HG03521 (cell line): Measurements from ENCODE around the gene PDE4D.

Experiments used
- ATAC-seq: cut with Tn5 transposase; IDR thresholded peaks from one replicate; pipeline ENCODE4 v1.9.1; 2021; ENCODE audit warnings: mild to moderate bottlenecking, moderate library complexity; ENCODE audit not compliant: unreplicated experiment

Gene PDE4D

GRCh38 chr5:59241552-59241951, 652.0 kb downstream of the PDE4D start:
- no peak for ATAC-seq

DNA sequence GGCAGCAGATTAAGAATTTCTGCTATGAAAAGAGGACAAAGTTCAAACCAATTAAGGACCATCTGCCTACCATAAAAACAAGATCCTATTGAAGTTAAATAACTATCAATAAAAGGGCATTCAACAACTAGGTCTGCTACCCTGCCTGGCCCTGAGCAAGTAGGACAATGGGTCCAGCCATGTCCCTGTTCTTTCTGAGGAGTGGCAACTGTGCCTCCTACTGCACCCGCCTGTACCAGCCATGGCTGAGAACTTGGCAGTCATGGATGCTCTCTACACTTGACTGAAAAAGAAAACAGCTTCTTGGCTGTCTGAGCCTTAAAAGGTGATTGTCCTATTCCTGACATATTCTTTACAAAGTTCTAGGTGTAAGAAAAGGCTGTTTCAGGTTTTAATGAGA, 652.4 kb downstream of the PDE4D start:
- ATAC-seq: no peak

DNA sequence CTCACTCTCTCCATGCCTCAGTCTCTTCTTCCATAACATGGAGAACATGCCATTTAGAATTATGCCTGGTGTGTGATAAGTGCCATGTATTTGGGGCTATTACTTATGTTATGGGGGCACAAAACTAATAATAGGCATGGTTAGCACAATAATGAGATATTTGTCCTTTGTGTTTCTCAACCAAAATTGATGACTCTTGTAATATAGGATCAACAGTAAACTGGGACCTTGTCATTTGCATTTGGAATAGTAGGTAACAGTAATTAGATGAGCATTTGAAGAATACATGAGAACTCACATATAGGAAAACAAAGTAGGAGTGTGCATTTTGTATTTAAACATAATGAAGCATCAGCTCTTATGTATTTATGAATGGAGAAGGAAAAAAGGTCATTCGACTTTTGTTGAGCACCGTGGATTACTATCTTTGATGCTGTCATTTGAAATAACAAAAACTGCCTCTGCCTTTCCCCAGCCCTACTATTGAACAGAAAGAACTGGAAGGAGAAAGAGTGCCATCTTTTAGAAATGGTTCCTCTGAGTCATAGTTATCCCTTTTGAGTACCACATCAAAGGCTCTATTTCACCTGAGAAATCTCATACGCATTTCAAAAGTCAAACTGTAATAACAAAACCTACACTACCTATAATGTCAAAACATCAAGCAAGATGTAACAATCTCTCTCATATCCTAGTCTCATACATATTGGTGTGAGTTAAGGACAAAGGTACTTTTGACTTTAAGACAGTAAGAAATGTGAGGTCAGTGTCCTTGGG, 655.2 kb downstream of the PDE4D start:
- ATAC-seq: no peak

DNA sequence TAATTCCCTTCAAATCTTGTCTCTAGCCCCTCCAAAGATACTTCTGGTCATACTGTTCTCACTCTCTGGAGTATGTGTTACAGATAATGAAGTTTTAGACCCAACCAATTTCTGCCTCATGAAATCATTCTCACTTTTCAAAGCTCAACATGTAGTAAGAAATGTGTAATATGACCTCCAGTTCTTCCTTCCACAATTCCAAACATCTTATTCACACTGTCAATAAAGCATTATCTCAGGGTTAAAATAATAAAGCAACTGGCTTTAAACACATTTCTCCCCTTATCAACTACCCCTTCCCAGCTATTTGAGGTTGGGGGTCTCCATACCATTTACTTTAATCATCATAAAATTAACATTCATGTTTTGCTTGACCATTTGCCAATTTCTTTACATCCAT, 656.5 kb downstream of the PDE4D start:
- no peak for ATAC-seq

- ATAC-seq: no peak
These were observed 657.1 kb downstream of the PDE4D start for GRCh38 chr5:59236448-59236847.

DNA sequence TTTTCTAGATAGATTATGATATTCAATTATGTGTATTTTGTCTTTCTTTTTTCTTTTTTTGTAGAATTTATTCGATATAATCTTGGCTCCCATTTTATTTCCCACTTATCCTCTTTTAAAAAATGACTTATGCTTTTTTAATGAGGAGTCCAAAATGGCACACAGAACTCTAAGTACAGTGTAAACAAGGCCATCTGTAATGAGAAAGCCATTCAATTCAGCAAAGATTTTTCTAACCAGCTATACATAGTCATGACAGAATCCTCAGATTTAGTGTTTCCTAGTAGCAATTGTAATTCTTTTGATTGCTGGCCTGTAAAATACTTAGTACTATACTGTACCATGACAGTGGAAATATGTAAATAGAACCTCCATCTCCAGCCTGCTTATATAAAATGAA, 659.3 kb downstream of the PDE4D start:
- ATAC-seq: no peak

GRCh38 chr5:59231221-59231931, 662.1 kb downstream of the PDE4D start:
- no peak for ATAC-seq

DNA sequence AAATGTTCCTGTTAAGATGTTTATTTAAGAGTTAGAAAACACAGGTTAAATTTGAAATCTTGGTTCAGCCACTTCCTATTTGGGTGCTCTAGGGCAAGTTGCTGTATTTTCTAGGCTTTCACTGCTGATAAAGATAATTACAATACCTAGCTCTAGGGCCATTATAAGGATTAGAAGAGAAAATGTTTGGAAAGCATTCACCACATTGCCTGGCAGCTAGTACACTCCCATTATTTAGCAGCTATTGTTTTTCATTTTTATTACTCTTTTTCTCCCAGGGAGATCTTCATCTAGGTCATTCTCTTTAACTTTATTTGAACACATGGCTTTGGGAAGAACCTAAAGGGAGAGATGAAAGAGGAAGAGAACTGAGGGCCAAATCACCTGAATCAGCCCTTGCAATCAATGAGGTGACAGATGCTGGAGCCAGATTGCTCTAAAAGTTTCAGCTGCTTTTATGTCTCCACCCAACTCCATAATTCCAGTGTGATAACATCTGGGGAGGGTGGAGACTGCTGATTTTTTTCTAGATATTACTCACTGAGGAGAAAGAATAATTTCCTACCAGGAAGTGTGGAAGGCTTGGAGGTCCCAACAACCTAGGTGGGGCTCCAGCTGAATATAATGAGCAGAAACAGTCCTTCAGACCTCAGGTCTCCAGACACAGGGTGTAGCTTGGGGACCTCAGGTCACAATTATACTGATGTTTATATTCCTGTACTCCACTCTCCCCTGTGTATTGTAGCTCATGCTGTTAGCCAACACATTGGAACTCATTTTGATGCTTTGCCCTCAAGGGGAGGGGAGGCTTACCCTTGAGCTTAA, 670.6 kb downstream of the PDE4D start:
- no peak for ATAC-seq

DNA sequence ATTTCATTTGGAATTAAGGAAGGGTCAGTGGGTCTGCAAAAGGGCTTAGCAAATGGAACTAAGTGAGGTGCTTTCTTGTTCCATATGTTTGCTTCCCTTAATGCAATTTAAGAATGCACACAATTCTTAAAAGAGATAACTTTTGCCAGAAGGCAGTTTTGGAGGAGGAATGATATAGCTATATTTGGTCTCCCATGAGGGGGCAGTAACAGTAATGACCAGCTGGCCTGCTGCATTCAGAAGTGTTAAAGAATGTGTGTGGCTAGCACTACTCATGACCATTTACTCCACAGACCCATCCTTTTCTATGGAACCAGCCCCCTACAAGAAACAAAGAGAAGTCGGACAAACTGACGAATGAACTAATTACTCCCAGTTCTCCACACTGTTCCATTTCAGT, 671.8 kb downstream of the PDE4D start:
- no peak for ATAC-seq

DNA sequence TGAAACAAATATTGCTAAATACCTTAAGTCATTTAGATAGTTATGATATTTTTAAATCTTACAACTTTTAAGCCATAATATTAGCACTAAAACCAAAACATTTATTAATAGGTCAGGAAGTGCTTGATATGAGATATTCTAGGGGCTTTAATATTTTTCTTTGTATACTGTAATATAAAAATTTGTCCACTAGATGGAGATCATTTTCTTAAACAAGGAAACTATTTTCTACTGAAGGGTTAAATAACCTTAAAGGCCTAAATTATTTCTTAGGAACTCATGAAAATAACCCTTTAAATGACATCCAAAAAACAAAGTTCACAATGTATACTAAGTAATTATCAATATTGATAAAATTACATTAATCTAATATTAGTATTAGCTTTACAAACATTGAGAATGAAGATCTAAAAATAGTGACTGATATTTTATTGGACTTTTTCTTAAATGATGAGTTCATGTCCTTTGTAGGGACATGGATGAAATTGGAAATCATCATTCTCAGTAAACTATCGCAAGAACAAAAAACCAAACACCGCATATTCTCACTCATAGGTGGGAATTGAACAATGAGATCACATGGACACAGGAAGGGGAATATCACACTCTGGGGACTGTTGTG, 675.0 kb downstream of the PDE4D start:
- no peak for ATAC-seq

DNA sequence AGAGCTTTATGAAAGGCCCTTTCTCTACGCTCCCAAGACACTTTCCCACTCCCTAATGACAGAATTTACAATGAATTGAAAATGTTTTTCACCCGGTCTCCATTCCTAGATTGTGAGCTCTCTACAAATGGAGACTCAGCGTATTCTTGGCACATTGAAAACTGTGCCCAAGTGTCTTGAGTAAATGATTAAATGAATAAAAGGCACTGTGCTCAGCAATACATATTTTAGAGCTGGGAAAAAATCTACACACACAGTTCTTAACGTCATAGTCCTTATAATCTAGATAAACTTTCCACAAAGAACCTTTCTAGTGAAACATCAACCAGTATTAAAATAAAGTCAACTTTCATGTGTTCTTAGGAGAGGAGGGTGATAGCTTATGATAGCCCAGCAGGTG, 676.7 kb downstream of the PDE4D start:
- no peak for ATAC-seq

- ATAC-seq: no peak
These were observed 680.9 kb downstream of the PDE4D start for GRCh38 chr5:59212596-59212995.

DNA sequence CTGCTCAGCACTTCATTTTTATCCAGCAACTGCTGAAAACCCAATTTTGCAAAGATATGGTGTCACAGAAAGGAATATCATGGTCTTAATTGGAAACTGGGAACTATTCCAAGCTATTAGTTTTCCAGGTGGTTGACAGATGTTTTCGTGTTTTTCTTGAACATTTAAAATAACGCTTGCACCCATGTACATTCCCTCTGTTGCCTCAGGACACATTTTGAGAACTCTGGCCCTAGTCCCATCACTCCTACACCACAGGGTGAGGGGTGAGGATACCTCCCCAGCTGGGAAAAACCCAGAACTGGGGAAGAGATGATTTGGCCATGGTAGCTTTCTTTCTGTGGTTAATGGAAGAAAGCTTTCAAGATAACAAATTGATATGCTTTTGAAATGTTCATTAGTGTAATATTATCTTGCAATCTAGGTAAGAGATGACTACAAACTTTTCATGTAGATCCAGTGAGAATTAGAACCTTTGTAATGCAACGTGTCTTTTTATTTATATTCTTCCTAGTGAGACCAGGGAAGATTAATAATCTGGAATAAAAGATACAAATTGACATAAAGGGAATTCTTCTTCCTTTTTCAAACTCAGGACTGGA, 683.7 kb downstream of the PDE4D start:
- ATAC-seq: no peak

GRCh38 chr5:59208474-59208873, 685.1 kb downstream of the PDE4D start:
- ATAC-seq: no peak

DNA sequence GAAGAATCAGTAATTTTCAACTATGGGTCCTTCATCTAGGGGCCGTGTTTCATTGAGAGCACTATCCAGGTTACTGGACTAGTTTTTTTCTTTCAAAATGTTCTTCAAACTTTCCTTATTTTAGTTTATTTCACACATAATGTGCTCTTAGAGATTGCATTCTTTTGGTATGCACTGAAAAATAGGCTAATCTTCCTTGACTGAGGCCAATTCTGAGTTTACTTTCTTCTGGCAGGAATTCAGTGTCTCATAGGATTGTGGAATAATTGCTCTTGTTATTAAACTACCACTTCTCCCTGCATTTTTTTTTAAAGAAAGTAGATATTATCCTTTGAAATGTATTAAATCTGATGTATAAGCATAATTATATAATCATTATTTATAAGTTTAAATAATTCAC, 686.1 kb downstream of the PDE4D start:
- ATAC-seq: no peak

DNA sequence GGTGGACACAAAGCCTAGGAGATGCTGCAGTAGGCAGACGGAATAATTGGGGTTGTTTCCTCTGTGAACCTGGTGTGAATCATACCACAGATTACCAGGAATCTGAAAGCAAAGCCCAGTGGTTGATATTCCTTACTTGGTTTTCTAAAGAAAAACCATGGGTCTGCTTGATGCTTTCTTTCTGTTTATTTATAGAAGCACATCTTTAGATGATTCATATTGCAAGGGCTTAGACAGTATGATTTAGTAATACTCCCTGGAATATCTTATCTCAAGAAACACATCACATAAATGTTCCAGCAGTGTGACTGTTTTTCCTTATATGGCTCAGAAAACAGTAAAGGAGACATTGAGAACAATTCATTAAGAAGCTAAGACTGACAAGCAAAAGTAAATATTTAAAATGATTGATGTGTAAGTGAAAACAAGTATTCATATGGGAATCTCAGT, 687.4 kb downstream of the PDE4D start:
- no peak for ATAC-seq

- no peak for ATAC-seq
These were observed 689.2 kb downstream of the PDE4D start for GRCh38 chr5:59204114-59204897.

- ATAC-seq: no peak
These were observed 693.7 kb downstream of the PDE4D start for GRCh38 chr5:59199868-59200267.

GRCh38 chr5:59198832-59199231, 694.7 kb downstream of the PDE4D start:
- no peak for ATAC-seq

DNA sequence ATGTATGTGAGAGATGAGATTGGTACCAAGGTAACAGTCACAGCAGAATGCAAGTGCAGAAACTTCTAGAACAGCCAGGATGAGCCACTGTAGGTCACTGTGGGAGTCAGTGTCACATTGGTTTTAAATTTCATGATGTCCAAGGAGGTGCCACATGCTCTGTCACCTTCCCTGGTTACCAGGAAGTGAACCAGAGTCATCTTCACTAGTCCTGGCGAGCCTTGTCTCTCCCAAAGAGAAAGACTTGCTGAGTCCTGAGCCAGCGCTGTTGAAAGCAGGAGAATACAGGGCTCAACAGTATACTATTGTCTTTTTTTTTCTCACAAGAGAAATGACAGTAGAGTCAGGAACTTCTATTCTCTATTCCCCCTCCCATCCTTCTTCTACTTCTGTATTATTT, 695.2 kb downstream of the PDE4D start:
- ATAC-seq: no peak
